Gastrocnemius medialis (tissue), 4 donors: ENCODE data around the gene MAGI1.

ENCODE experiments used
- POLR2A ChIP-seq, 2 donors: fragments of 450-650 bp; IDR thresholded peaks; one replicate each; pipeline ENCODE4 v1.6.1; 2017; ENCODE audit warnings: antibody characterized with exemption in 2 of 2, mild to moderate bottlenecking in 2 of 2, moderate library complexity in 2 of 2
- TF ChIP-seq, protein P1 (sequence below), 5 experiments: fragments of 450-650 bp in 3 of 5; fragments of 200-600 bp in 2 of 5; sonication (generic) in 2 of 5; IDR thresholded peaks in 4 of 5; conservative IDR thresholded peaks in 1 of 5; 1 replicate in 4 of 5; 2 replicates in 1 of 5; pipeline ENCODE4 v1.5.1; 2016 to 2019; ENCODE audit warnings: antibody characterized with exemption in 5 of 5, mild to moderate bottlenecking in 3 of 5, moderate library complexity in 3 of 5

DNA sequence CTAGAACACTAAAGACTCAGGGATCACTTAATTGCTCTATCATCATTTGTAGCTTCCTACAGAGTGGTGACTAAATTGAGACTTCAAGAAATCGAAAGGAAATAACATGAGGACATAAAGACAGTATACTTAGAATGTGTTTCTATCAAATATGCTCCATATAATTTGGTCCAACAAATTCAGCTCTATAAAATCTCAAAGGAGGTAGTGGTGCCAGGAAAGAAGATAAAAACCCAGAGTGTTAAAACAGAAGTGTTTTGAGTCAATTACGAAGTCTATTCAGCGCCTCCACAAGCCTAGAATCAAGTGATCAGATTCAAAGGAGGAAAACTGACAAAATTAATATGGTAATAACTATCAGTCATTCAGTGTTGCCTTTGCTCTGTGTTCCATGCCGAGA, 22.9 kb downstream of the MAGI1 start:
- TF ChIP-seq, protein P1, sequence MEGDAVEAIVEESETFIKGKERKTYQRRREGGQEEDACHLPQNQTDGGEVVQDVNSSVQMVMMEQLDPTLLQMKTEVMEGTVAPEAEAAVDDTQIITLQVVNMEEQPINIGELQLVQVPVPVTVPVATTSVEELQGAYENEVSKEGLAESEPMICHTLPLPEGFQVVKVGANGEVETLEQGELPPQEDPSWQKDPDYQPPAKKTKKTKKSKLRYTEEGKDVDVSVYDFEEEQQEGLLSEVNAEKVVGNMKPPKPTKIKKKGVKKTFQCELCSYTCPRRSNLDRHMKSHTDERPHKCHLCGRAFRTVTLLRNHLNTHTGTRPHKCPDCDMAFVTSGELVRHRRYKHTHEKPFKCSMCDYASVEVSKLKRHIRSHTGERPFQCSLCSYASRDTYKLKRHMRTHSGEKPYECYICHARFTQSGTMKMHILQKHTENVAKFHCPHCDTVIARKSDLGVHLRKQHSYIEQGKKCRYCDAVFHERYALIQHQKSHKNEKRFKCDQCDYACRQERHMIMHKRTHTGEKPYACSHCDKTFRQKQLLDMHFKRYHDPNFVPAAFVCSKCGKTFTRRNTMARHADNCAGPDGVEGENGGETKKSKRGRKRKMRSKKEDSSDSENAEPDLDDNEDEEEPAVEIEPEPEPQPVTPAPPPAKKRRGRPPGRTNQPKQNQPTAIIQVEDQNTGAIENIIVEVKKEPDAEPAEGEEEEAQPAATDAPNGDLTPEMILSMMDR (IDR thresholded peaks at IDR 0.05 in 4 of 5, conservative IDR thresholded peaks at IDR 0.05 in 1 of 5) = no peak
- no peak for TF ChIP-seq POLR2A (IDR thresholded peaks at IDR 0.05)
